HEK293 (cell line): ENCODE data around the gene RPTN.

ENCODE experiments used
- CTCF ChIA-PET: fragments of 350-600 bp; formaldehyde crosslinking; extraction: SDS; loops from one replicate; lab custom pipeline; 2021; ENCODE audit warnings: antibody characterized with exemption; lab: Yijun Ruan, JAX
- POLR2A ChIA-PET: fragments of 300-600 bp; formaldehyde crosslinking; extraction: SDS; loops from one replicate; lab custom pipeline; 2020; ENCODE audit warnings: antibody characterized with exemption, inconsistent platforms; lab: Yijun Ruan, JAX
- H3K27ac ChIP-seq: fragments of 200-500 bp; sonication (Bioruptor generic); 2 replicates; pipeline ENCODE4 v1.5.1; 2014; ENCODE audit warnings: low read depth, low read length, control low read depth, inconsistent platforms; ENCODE audit errors: extremely low read depth
- H3K36me3 ChIP-seq, 2 experiments: fragments of 200-500 bp in 1 of 2; sonication (Bioruptor generic) in 1 of 2; 1 replicate in 1 of 2; 2 replicates in 1 of 2; pipeline ENCODE4 v1.5.1; 2014 to 2017; ENCODE audit warnings: inconsistent platforms in 2 of 2, low read length in 2 of 2; ENCODE audit not compliant: control insufficient read depth in 2 of 2, insufficient read depth in 1 of 2
- H3K4me1 ChIP-seq: fragments of 200-500 bp; sonication (Bioruptor generic); 2 replicates; pipeline ENCODE4 v1.5.1; 2014; ENCODE audit warnings: mild to moderate bottlenecking, low read length, inconsistent platforms; ENCODE audit not compliant: control insufficient read depth, insufficient read depth
- H3K4me3 ChIP-seq: 2 replicates; pipeline ENCODE4 v1.5.1; 2011; ENCODE audit warnings: low read depth, mild to moderate bottlenecking, control low read depth, low read length, moderate library complexity
- H3K9me3 ChIP-seq: fragments of 200-500 bp; sonication (Bioruptor generic); 2 replicates; pipeline ENCODE4 v1.5.1; 2014; ENCODE audit warnings: low read depth, low read length, inconsistent platforms; ENCODE audit not compliant: control insufficient read depth, insufficient read depth
- BCL11A ChIP-seq: fragments of 450-650 bp; formaldehyde crosslinking; IDR thresholded peaks from 2 replicates; pipeline ENCODE4 v1.5.1; 2016; ENCODE audit warnings: low read depth, missing biosample characterization, missing genetic modification characterization
- EGR2 ChIP-seq: fragments of 450-650 bp; formaldehyde crosslinking; IDR thresholded peaks from 2 replicates; pipeline ENCODE4 v1.5.1; 2016; ENCODE audit warnings: low read depth, missing biosample characterization, missing genetic modification characterization
- KLF1 ChIP-seq: fragments of 450-650 bp; formaldehyde crosslinking; IDR thresholded peaks from 2 replicates; pipeline ENCODE4 v1.5.1; 2016; ENCODE audit warnings: missing biosample characterization, missing genetic modification characterization
- KLF10 ChIP-seq: fragments of 450-650 bp; IDR thresholded peaks from 2 replicates; pipeline ENCODE4 v1.5.1; 2018; ENCODE audit warnings: missing biosample characterization, mild to moderate bottlenecking, missing genetic modification characterization
- KLF16 ChIP-seq: fragments of 450-650 bp; formaldehyde crosslinking; IDR thresholded peaks from 2 replicates; pipeline ENCODE4 v1.5.1; 2017; ENCODE audit warnings: missing biosample characterization, missing genetic modification characterization
- OVOL3 ChIP-seq: fragments of 450-650 bp; formaldehyde crosslinking; IDR thresholded peaks from 2 replicates; pipeline ENCODE4 v1.5.1; 2016; ENCODE audit warnings: missing biosample characterization, missing genetic modification characterization
- SCRT1 ChIP-seq: fragments of 450-650 bp; formaldehyde crosslinking; IDR thresholded peaks from 2 replicates; pipeline ENCODE4 v1.5.1; 2016; ENCODE audit warnings: missing biosample characterization, missing genetic modification characterization, borderline replicate concordance
- SP2 ChIP-seq: fragments of 450-650 bp; formaldehyde crosslinking; IDR thresholded peaks from 2 replicates; pipeline ENCODE4 v1.5.1; 2016; ENCODE audit warnings: missing biosample characterization, missing genetic modification characterization
- ZNF16 ChIP-seq: fragments of 450-650 bp; formaldehyde crosslinking; IDR thresholded peaks from 2 replicates; pipeline ENCODE4 v1.5.1; 2016; ENCODE audit warnings: low read depth, missing biosample characterization, missing genetic modification characterization
- ZNF184 ChIP-seq: fragments of 450-650 bp; IDR thresholded peaks from 2 replicates; pipeline ENCODE4 v1.5.1; 2018; ENCODE audit warnings: missing biosample characterization, mild to moderate bottlenecking, missing genetic modification characterization
- ZNF239 ChIP-seq: fragments of 450-650 bp; formaldehyde crosslinking; IDR thresholded peaks from 2 replicates; pipeline ENCODE4 v1.5.1; 2016; ENCODE audit warnings: missing biosample characterization, missing genetic modification characterization
- ZNF311 ChIP-seq: fragments of 450-650 bp; formaldehyde crosslinking; IDR thresholded peaks from 2 replicates; pipeline ENCODE4 v1.5.1; 2017; ENCODE audit warnings: missing biosample characterization, missing genetic modification characterization, borderline replicate concordance
- ZNF404 ChIP-seq: fragments of 450-650 bp; formaldehyde crosslinking; IDR thresholded peaks from 2 replicates; pipeline ENCODE4 v1.5.1; 2017; ENCODE audit warnings: missing biosample characterization, missing genetic modification characterization
- ZSCAN23 ChIP-seq: fragments of 450-650 bp; formaldehyde crosslinking; IDR thresholded peaks from 2 replicates; pipeline ENCODE4 v1.5.1; 2016; ENCODE audit warnings: missing biosample characterization, missing genetic modification characterization
- TF ChIP-seq, protein P1 (sequence below): fragments of 450-650 bp; formaldehyde crosslinking; IDR thresholded peaks from 2 replicates; pipeline ENCODE4 v1.5.1; 2016; ENCODE audit warnings: missing biosample characterization, missing genetic modification characterization, borderline replicate concordance
- TF ChIP-seq, protein P2 (sequence below): fragments of 450-650 bp; formaldehyde crosslinking; IDR thresholded peaks from 2 replicates; pipeline ENCODE4 v1.5.1; 2017; ENCODE audit warnings: missing biosample characterization, missing genetic modification characterization
- TF ChIP-seq, protein P3 (sequence below): fragments of 450-650 bp; formaldehyde crosslinking; IDR thresholded peaks from 2 replicates; pipeline ENCODE4 v1.5.1; 2016; ENCODE audit warnings: missing biosample characterization, missing genetic modification characterization
- TF ChIP-seq, protein P4 (sequence below): fragments of 450-650 bp; formaldehyde crosslinking; IDR thresholded peaks from 2 replicates; pipeline ENCODE4 v1.5.1; 2016; ENCODE audit warnings: missing biosample characterization, missing genetic modification characterization
- TF ChIP-seq, protein P5 (sequence below): fragments of 450-650 bp; formaldehyde crosslinking; IDR thresholded peaks from 2 replicates; pipeline ENCODE4 v1.5.1; 2017; ENCODE audit warnings: missing biosample characterization, missing genetic modification characterization

Gene RPTN

GRCh38 chr1:152127673-152128072 is 31.4 kb downstream of the RPTN start:
- TF ChIP-seq ZNF311: no peak
- no peak for TF ChIP-seq KLF16 (tag by site-specific recombination)
- no peak for TF ChIP-seq SCRT1 (tag by site-specific recombination)
- no peak for TF ChIP-seq ZNF239 (tag by site-specific recombination)
- no peak for TF ChIP-seq EGR2 (tag by site-specific recombination)
- TF ChIP-seq, protein P1, sequence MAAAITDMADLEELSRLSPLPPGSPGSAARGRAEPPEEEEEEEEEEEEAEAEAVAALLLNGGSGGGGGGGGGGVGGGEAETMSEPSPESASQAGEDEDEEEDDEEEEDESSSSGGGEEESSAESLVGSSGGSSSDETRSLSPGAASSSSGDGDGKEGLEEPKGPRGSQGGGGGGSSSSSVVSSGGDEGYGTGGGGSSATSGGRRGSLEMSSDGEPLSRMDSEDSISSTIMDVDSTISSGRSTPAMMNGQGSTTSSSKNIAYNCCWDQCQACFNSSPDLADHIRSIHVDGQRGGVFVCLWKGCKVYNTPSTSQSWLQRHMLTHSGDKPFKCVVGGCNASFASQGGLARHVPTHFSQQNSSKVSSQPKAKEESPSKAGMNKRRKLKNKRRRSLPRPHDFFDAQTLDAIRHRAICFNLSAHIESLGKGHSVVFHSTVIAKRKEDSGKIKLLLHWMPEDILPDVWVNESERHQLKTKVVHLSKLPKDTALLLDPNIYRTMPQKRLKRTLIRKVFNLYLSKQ (tag by site-specific recombination): no peak
- TF ChIP-seq, protein P2, sequence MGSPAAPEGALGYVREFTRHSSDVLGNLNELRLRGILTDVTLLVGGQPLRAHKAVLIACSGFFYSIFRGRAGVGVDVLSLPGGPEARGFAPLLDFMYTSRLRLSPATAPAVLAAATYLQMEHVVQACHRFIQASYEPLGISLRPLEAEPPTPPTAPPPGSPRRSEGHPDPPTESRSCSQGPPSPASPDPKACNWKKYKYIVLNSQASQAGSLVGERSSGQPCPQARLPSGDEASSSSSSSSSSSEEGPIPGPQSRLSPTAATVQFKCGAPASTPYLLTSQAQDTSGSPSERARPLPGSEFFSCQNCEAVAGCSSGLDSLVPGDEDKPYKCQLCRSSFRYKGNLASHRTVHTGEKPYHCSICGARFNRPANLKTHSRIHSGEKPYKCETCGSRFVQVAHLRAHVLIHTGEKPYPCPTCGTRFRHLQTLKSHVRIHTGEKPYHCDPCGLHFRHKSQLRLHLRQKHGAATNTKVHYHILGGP: no peak
- TF ChIP-seq ZNF16: no peak
- TF ChIP-seq, protein P3, sequence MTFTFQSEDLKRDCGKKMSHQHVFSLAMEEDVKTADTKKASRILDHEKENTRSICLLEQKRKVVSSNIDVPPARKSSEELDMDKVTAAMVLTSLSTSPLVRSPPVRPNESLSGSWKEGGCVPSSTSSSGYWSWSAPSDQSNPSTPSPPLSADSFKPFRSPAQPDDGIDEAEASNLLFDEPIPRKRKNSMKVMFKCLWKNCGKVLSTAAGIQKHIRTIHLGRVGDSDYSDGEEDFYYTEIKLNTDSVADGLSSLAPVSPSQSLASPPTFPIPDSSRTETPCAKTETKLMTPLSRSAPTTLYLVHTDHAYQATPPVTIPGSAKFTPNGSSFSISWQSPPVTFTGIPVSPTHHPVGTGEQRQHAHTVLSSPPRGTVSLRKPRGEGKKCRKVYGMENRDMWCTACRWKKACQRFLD: no peak
- TF ChIP-seq KLF10 (tag by site-specific recombination): no peak
- no peak for TF ChIP-seq ZNF184 (tag by site-specific recombination)
- TF ChIP-seq KLF1 (tag by site-specific recombination): no peak
- no peak for TF ChIP-seq ZNF404 (tag by site-specific recombination)
- no peak for TF ChIP-seq SP2 (tag by site-specific recombination)
- TF ChIP-seq ZSCAN23 (tag by site-specific recombination): no peak
- TF ChIP-seq OVOL3 (tag by site-specific recombination): no peak
- TF ChIP-seq, protein P4, sequence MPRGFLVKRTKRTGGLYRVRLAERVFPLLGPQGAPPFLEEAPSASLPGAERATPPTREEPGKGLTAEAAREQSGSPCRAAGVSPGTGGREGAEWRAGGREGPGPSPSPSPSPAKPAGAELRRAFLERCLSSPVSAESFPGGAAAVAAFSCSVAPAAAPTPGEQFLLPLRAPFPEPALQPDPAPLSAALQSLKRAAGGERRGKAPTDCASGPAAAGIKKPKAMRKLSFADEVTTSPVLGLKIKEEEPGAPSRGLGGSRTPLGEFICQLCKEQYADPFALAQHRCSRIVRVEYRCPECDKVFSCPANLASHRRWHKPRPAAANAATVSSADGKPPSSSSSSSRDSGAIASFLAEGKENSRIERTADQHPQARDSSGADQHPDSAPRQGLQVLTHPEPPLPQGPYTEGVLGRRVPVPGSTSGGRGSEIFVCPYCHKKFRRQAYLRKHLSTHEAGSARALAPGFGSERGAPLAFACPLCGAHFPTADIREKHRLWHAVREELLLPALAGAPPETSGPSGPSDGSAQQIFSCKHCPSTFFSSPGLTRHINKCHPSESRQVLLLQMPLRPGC (tag by site-specific recombination): no peak
- TF ChIP-seq BCL11A: no peak
- TF ChIP-seq, all 188 proteins: peak for 0
- POLR2A ChIA-PET: no interaction called here
- Histone ChIP-seq H3K4me1 (no peaks in the 10 kb centered on the region), H3K4me3 (no peak overlapping the region), H3K27ac (no peak overlapping the region), H3K9me3 (no peaks in the 10 kb centered on the region), H3K36me3 (no peaks in the 10 kb centered on the region)
- CTCF ChIA-PET: no interaction called here

- CTCF ChIA-PET: interaction anchor here (1.3 kb wide), 1 partner anchor 16 kb away, joined by 6 read pairs; no protein-coding TSS in a partner anchor
- H3K9me3 ChIP-seq: no peaks in the 10 kb centered on the region
- POLR2A ChIA-PET: no interaction called here
These were observed 33.1 kb downstream of the RPTN start for GRCh38 chr1:152125834-152126443.

More at GRCh38 chr1:152125834-152126443, 33.1 kb downstream of the RPTN start:
- Histone ChIP-seq H3K4me1 (no peaks in the 10 kb centered on the region), H3K27ac (no peak overlapping the region), H3K4me3 (no peak overlapping the region), H3K36me3 (no peaks in the 10 kb centered on the region)
- TF ChIP-seq, protein P5, sequence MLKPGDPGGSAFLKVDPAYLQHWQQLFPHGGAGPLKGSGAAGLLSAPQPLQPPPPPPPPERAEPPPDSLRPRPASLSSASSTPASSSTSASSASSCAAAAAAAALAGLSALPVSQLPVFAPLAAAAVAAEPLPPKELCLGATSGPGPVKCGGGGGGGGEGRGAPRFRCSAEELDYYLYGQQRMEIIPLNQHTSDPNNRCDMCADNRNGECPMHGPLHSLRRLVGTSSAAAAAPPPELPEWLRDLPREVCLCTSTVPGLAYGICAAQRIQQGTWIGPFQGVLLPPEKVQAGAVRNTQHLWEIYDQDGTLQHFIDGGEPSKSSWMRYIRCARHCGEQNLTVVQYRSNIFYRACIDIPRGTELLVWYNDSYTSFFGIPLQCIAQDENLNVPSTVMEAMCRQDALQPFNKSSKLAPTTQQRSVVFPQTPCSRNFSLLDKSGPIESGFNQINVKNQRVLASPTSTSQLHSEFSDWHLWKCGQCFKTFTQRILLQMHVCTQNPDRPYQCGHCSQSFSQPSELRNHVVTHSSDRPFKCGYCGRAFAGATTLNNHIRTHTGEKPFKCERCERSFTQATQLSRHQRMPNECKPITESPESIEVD (tag by site-specific recombination): no peak
